Activated CD4-positive, alpha-beta T cell treated with anti-CD3 and anti-CD28 coated beads, Interleukin-2, amount 50 U/mL, for 1 hour (primary cell): Measurements from ENCODE around the gene LHFPL3.

Experiments
- DNase-seq: peaks from one replicate; pipeline ENCODE4 v3.0.0-alpha.2; 2020

The LHFPL3 gene

DNA sequence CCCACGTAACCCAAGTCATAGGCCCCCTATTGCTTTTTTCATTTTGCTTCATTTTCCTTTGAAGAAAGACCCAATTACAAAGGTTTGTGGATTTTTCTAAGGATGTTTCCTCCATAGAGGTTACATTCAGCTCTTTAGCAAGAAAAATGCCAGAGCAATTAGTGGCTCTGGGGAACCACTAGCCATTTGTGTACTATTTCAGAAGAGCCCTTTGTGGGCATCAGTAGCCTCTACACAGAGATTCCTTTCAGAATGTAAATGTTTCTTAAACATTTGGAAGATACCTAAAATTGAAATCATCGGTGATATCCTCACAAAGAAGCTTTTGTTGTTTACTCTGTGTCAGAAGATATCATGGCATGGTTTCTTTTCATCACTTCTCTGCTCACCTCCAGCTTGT is 394.6 kb downstream of the LHFPL3 start:
- no peak for DNase-seq

DNA sequence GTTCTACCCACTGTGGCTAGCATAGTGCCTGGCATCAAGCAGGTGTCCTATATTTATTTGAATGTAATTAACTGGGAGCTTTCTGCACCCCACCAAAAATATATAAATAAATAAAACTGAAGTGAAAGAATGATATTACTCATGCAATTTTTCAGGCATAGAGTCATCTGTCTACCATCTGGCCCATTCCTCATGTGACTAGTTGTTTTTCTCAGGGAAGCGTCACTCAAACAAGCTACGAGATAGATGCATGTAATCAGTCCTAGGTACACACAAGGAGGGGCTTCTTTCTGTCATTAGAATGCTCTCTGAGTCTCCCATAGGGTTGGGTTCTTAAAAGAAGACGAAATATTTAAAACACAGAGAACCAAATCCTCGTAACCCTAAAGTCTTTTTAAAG is 430.1 kb downstream of the LHFPL3 start:
- DNase-seq: no peak

DNA sequence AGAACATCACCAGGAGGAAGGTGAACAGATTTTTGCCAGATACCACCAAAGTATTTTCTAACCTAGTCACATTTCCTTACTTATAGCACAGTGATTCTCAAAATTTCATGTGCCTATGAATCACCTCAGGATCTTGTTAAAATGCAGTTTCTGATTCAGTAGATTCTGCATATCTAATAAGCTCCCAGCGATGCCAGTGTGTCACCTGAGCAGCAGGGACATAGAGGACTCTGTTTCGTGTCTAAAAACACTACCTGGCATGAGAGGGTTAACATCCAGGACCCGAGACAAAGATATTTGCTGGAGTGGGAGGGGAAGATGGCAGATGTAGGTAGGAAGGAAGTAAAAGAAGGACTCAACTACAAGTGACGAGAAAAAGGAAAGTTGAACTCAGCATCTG is 433.5 kb downstream of the LHFPL3 start:
- no peak for DNase-seq

DNA sequence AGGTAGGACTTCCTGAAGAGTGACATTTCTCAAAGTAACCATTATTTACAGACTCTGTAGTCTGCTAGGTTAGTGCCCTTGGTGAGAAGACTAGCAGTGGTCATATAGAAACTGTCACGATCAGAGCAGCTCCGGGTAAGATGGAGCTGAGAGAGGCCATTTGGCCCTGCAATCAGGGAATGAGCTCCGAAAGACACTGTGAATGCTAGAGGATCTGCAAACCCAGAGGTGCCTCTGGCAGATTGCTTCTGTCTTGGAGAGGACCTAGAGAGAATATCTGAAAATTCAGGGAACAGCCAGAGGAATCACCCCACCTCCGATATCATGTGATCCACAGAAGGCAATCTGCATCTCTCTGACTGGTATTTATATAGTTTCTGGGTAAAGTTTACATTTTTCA is 438.7 kb downstream of the LHFPL3 start:
- no peak for DNase-seq

DNA sequence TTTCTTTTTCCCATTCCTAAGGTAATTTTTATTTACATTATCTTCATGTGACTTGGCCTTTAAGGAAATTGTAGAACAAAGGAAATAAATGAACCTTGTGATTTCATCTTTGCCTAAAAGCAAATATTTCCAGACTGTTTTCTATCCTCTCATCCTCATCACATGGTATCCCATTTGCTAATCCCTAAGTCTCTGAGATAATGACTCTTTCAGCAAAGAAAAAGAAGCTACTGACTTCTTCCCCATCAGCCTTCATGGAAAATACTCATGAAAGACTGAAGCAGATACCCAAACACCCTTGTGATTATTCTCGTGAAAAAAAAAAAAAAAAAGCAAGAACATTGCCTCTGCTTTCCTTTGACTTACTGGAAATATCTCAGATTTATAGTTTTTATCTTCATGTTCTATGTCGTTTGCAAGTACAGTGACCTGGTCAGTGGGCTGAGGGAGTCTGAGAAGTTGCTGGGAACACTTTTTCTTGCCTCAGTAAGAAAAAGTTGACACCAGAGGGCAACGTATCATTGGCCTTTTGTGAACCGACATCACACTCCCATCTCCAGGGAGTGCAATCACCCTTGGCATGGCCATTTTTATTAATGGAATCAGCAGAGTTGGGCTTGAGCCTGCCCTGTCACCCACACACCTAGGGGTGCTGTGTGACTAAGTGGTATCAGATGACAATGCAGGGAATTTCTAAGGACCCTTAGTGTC is 439.6 kb downstream of the LHFPL3 start:
- DNase-seq: no peak

DNA sequence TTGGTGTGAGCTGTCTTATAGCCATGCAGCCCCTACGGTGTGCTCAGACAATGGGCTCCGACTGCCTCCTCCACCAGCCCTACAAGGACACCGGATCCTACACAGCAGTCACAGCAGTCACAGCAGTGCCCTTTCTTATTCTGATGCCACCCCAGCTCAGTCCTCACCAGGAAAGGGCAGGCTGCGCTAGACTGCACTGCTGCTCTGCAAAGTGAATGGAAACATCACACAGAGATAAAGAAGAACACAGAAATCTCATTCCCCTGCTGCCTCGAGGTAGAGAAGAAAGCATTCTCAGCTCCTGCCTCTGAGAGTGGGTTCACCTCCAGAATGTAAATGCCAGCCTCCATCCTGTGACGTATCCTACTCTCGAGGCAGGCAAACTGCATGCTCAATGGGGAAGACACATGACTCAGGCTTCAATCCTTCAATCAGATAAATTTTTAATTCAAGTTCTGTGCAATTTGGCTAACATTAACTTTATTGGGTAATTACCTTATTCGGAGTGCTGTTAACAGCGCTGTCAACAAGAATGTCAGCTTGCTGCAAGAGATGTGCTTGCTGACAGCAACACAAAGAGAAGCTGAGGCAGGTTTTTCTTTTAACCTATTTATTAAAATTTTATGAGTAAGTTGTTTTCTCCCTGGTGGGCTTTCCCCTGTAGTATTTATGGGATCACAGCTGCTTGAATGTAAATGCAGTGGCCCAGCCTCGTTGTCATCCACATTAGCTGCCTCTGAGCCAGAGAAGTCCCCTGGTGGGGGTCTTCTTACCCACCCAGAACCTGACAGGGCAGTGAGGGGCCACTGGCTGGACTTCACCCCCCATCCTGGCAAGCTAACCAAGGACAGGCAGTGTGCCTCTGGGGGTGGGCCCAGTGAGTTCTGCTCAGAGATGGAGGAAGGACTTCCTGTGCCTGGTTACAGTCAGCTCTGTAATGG is 444.3 kb downstream of the LHFPL3 start:
- no peak for DNase-seq

DNA sequence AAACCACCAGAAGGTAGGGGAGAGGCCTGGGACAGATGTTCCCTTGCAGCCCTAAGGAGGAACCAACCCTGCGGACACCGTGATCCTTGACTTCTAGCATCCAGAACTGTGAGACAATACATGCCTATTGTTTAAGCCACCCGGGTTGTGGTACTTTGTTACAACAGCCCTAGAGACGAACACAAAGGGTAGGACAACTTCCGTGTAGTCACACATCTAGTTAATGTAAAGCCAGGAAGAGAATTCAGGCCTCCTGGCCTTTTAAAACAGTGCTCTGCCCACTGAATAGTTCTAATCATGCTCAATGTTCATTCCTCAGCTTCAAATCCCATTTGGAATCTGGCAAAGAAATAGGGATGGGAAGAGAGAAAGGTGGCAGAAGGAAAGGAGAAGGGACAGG is 445.4 kb downstream of the LHFPL3 start:
- DNase-seq: no peak

DNA sequence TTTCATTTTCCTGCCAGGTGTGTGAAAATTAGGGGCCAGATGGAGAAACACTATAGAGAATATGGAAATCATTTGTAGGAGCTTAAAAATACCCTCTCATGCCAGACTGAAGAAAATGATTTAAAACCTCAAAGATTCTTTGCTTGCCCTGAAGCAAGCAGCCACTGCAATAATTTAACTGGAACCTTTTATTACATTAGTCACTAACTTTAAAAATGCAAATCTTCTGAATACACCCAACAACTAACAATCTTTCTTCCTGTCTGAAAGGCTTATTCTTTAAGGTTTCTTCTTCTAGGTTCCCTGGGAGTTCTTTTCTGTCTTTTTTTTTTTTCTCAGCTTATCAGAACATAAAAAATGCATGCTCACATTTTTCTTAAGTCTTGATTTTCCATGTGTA is 447.1 kb downstream of the LHFPL3 start:
- no peak for DNase-seq

DNA sequence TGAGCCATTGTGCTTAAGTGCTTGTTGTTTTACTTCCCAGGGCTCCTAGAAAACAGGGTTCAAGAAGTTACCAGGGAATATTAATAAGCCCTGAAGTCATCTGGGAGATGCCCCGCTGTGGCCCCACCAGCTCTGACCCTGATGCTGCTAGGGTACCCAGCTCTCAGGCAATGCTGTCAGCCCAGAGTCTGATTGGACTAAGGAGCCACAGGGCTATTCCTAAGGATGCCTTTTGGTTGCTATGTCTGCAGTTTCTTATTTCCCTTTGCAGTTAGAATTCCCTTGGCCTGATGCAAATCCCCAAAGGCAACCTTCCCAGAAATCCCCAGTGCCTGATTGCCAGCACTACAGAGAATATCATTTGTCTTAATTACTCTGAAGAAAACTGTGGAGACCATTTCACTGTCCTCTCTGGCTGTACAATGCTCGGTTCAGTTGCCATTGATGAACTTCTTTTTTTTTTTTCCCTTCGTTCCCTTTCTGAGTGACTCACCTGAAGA is 448.9 kb downstream of the LHFPL3 start:
- DNase-seq: no peak

DNA sequence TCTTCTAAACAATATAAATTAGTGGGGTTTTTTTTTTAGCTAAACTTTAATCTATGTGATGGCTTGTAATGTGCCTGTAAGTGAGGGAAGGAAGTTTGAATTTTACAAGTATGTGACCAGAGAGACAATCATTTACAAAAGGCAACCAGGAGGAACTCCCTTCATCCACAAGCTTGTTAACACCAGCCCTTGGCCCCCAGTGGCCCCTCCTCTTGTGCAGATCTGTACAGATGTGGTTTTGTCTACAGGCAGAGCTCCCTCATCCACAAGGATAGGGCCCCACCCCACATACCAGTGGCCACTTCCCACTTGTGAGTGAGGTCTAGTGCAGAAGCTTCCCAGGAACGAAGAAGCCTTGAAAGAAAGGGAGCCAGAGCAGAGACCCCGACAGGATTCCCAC is 451.5 kb downstream of the LHFPL3 start:
- no peak for DNase-seq

DNA sequence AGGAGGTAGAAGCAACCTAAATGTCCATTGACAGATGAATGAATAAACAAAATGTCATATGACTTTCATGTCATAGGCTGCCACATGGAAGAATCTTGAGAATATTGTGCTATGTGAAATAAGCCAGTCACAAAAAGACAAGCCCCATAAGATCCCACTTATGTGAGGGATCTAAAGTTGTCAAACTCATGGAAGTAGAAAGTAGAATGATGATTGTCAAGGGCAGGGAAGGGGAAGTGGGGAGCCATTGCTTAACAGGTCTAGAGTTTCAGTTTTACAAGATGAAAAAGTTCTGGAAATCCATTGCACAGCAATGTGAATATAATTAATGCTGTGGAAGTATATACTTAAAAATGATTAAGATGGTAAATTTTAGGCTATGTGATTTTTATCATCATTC is 456.3 kb downstream of the LHFPL3 start:
- DNase-seq: no peak

DNA sequence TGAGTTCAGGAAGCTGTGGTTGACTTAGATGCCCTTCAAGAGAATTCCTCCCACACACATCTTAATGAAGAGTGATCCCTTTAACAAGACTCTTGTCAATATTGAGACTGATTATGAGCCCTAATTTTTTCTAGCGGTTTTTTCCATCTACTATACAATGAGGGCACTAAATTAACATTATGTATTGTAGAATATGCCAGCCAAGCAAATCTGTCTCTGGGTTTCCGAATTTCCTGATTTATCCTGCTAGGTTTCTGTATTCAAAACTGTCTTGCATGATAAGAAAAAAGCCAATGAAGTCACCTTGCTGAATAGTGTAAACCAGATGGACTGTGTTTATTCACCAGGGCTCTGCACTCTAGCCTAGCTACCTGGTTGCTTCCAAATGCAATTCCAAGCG is 461.4 kb downstream of the LHFPL3 start:
- DNase-seq: no peak

DNA sequence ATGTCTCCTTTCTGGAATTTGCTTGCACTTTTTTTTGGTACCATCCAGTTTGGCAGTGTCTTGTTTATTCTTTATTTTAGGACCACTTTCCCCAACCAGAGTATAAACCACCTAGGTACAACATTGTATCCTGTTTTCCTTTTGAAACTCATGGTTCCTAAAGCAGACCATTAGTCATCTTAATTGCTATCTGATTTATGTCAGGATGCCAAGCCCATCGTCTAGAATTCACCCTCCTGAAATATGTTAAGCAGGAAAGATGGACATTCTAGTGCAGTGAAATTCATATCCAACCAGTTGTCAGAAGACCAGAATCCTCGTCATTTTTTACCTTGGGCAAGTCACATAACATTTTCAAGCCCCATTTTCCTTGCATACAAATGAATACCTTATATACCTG is 462.0 kb downstream of the LHFPL3 start:
- DNase-seq: no peak

DNA sequence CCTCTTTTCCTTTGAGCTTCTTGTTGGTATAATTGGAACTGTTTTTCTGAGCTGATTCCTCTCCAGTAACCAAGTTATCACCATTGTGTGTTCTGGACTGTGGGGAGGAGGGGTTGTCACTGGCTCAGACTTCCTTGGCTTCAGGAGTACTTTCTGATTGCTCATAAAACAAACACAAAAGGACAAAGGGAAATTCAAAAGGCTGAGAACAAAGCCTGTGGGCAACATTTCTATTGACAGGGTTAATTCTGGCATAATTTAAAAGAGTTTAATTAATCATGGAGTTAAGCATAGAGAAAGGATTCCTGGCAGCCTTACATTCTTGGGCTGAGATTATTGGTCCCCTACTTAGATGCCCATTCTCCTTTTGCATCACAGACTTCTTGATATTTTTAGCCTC is 462.7 kb downstream of the LHFPL3 start:
- no peak for DNase-seq

DNA sequence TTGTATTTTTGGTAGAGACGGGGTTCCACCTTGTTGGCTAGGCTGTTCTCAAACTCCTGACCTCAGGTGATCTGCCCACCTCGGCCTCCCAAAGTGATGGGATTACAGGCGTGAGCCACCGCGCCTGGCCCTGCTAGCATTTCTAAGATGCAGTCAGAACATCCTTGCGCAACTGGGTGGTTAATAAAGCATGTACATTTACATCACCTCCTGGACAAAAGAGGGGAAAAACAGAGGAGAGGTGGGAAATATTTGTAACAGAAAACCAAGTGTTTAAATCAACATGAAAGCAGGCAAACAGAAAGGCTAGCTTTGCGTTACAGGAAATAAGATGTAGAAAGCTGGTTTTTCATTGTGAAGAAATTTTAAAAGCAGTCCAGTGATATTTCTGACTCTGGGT is 464.7 kb downstream of the LHFPL3 start:
- DNase-seq: no peak

DNA sequence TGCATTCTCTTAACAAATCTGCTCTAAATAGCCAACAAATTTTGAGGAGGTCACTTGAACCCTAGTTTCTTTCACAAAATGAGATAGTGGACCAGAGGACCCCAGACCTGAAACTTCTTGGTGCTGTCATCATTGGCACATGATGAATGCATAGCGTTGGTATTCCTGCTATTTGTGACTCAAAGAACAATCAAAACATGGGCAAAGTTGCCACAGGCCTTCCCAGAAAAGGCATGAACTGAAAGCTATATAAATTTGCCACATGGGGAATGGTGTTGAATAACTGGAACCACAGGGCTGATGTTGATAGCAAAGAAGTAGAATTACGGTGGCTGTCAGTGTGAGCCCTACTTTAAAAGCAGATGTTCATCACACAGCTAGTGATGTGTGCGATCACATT is 465.8 kb downstream of the LHFPL3 start:
- no peak for DNase-seq

DNA sequence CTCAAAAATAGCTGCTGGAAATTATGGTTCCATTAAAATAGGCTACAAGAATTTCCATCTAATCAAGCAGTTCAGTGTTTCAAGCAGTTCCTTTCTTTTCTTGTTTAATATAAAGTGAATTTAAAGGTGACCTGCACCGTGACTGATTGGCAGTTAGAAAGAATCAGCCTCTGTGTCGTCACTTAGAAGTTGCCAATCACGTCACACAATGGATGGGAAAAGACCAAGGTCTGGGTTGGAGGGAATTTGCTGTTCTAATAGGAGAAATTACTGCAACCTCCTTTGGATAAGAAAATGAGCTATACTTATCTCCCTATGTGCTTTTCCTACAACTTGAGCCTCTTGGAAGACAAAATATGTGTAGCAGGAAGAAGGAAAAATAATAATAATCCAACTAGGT is 466.2 kb downstream of the LHFPL3 start:
- DNase-seq: no peak

DNA sequence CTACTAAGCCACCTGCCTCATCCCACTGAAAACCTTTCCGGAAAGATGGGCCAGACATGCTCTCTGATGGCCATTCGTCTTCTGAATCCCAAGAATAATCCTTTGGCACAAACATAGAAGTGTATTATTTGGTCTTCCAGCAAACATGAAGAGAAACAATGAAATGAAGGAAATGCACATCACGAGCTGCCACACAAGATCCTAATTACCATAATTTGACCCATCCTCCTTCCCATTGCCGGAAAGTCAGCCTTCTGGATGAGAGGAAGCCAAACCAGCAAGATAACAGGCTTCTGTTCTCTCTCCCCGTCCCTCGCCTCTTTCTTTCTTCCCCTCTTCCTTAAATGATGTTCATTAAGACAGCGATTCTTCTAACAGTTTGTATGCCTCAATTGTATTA is 466.7 kb downstream of the LHFPL3 start:
- DNase-seq: no peak

DNA sequence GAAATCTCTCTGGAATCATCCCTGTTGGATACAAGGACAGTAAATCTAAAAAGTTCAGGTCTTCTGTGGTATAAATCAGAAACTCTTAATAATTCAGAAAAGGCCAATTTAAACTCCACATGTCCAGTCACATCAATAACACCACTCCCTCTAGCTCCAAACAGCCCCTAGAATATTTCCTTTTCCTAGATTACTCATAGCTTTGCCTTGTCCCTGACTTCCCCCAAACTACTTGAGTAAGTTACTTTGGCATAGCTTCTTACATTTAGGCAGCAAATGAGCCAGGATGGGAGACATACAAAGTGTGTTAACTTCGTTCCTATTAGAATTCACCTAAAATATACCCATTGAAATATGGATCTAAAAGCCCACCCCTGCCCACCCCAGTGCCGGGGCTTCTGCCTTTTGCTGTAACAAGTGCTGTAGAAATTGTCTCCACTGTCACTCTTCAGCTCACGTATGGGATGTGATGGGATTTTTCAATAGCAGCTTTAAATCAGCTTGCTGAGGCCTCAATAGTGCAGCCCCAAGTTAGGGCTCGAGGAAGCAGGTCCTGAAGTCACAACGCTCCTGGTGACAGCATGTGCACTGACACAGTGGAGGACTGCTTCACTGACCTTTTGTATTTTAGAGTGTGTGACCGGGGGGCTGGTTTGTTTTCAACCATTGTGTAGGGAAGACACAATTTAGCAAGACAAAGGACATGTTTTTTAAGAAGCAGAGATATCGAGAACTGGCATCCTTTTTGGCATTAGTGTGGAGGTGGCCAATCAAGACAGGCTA is 467.4 kb downstream of the LHFPL3 start:
- DNase-seq: no peak

DNA sequence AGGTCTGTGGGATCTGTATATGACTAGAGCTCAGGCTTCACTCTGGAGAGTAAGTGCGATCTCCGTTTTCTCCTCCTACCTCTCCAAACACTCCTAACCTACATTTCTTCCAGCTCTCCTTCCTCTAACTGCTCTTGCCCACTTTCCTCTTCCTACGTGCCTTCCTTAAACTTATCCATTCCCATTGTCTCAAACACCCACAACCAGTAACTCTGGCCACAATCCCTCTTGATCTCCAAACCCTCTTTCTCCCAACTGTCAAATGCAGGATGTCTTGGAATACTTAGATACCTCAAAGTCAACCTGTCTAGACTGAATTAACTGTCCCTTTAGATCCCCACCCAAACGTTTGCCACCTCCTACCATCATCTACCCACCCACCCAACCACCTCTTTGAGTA is 471.9 kb downstream of the LHFPL3 start:
- DNase-seq: no peak

DNA sequence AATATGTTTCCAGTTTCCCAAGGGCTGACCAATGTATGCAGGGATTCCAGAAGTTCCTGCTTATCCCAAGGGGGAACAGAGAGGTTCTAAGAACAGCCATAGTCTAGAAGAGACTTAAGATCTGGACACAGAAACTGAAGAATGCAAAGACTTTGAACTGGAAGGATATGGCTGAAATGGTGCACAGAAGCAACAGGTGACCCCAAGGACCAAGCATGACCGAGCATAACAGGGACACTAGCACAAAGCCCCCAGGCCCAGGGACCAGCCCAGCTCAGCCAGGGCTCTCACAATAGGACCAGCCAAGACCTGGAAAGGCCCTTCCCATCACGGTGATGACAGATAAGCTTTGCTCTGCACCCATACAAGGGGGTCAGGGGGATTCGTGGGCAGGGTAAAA is 472.6 kb downstream of the LHFPL3 start:
- DNase-seq: no peak

DNA sequence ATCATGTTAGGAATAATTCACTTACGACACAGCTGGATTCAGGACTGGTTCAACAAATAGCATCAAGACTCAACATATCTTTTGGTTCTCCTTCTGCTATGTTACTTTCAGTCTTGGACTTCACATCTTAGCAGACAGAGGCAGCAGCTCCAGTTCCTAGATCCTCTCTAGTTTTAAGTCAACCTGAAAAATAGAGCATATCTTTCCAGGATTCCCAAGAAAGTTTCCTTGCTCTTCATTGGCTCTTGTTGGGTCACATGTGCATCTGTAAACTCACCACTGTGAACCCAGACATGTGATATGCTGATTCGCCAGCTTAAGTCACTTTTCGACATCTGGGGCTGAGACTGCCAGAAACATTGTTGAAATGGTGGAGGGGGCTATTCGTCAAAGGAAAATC is 475.5 kb downstream of the LHFPL3 start:
- no peak for DNase-seq

DNA sequence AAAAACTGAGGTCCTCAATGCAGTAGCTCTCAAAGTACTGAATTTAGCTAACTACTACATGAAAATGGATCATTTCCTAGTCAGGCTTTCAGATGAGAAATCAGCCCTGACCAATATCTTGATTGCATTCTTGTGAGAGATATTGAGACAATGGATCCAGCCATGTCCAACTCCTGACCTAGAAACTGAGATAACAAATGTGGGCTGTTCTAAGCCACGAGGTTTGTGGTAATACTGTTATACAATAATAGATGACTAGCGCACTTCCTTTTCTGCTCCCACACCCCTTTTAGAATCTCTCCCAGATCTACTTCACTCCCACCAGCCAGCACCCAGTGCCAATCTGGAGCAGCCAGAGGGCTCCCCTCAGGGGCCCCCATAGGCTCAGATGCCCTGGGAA is 476.3 kb downstream of the LHFPL3 start:
- no peak for DNase-seq
